ENCODE data around the gene ITGA7.

Gene ITGA7, protein sequence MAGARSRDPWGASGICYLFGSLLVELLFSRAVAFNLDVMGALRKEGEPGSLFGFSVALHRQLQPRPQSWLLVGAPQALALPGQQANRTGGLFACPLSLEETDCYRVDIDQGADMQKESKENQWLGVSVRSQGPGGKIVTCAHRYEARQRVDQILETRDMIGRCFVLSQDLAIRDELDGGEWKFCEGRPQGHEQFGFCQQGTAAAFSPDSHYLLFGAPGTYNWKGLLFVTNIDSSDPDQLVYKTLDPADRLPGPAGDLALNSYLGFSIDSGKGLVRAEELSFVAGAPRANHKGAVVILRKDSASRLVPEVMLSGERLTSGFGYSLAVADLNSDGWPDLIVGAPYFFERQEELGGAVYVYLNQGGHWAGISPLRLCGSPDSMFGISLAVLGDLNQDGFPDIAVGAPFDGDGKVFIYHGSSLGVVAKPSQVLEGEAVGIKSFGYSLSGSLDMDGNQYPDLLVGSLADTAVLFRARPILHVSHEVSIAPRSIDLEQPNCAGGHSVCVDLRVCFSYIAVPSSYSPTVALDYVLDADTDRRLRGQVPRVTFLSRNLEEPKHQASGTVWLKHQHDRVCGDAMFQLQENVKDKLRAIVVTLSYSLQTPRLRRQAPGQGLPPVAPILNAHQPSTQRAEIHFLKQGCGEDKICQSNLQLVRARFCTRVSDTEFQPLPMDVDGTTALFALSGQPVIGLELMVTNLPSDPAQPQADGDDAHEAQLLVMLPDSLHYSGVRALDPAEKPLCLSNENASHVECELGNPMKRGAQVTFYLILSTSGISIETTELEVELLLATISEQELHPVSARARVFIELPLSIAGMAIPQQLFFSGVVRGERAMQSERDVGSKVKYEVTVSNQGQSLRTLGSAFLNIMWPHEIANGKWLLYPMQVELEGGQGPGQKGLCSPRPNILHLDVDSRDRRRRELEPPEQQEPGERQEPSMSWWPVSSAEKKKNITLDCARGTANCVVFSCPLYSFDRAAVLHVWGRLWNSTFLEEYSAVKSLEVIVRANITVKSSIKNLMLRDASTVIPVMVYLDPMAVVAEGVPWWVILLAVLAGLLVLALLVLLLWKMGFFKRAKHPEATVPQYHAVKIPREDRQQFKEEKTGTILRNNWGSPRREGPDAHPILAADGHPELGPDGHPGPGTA

DNA sequence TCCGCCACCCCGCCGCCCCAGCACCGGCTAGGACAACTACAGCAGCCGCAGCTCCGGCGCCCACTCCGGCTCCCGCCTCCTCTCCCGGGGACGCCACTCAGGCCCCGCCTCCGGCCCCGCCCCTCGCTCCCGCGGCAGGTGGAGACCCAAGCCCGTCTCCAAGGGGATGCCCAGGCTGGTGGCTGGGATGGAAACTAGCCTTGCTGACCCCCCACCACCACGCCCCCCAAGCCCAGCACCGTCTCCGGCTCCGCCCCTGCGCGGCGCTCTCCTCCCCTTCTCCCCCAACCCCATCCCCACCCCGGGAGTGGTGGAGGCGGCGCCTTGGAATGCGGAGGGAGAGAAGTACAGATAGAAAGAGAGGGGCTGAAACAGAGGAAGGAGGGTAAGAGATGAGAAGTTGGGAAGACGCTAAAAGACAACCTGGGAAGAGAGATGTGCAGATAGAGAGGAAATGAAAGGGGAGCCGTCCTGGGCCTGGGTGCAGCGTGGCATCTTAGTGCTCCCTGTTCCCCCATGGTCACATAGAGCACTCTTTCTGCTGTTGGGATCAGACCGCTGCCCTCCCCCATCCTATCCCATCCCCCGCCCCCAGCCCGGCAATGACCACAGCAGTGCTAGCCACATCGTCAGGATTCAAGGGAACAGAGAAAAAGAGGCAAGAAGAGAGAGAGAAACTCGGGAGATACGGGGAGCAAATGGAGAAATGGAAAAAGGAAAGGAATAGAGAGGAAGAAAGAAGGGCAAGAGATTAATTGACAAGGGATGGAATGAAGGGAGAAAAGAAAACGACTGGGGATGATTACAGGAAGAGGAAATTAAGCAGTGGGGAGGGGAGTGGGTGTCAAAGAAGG, at the start of gene ITGA7:
Gene ITGA7, minus strand, starts transcription at position 64 of the 854 bp plus-strand sequence. CDS start 222 bp downstream, outside the sequence.
- in situ Hi-C loops (cut with MboI; ENCODE audit: low sequenced_read_pairs) = no loop called here

DNA sequence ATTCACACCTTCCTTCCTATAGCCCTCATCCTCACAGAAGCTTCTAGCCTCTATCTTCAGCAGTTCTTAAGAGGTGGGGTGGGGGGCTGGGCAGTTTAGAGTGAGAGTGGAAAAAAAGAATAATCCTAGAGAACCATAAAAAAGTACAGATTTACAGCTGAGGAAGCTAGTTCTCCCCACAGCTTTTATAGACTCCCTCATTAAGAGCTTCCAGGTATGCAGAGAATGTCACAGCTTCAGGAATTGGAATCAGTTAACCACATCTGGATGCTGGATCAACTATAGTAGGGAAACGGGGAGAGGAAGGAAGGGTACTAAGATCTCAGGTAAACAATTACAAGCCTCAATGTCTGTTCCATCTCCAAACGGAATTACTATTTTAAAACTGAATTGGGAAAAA, 47.5 kb upstream of the ITGA7 start:
- in situ Hi-C loops (cut with MboI; ENCODE audit: low sequenced_read_pairs) = no loop called here

DNA sequence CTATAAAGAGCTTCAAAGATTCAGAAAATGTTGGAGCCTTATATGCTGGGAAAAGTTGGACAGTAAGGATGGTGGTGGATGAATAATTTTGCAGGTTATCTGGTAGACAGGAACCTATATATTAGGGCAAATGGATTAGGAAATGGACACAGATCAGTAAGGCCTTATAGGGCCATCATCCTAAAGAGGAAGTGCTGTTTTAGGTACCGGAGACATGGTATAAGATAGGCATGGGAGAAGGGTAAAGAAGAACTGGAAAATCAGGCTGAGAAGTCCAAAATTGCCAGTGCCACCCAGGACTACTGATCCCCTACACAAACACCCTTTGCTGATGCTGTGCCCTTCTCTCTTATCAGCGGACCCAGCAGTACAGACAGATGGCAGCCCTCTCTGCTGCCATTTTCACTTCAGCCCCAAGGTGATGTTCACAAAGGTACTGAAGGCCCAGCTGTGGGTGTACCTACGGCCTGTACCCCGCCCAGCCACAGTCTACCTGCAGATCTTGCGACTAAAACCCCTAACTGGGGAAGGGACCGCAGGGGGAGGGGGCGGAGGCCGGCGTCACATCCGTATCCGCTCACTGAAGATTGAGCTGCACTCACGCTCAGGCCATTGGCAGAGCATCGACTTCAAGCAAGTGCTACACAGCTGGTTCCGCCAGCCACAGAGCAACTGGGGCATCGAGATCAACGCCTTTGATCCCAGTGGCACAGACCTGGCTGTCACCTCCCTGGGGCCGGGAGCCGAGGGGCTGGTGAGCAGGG, 40.7 kb upstream of the ITGA7 start:
- in situ Hi-C loops (cut with MboI; ENCODE audit: low sequenced_read_pairs) = no loop called here

DNA sequence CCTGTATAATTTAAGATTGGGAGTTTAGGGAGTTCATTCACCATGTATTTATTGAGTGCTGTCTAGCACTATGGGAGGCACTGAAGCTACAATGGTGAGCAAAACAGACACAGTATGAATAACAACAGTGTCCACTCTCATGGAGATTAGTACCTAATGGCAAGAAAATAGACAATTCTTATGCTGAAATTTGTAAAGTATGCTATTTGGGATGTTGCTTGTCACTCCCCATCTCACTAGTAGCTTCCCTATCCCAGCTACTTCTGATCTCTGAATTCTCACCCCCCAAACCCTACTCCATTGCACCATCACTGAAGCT, 39.2 kb upstream of the ITGA7 start:
- in situ Hi-C loops (cut with MboI; ENCODE audit: low sequenced_read_pairs) = no loop called here

DNA sequence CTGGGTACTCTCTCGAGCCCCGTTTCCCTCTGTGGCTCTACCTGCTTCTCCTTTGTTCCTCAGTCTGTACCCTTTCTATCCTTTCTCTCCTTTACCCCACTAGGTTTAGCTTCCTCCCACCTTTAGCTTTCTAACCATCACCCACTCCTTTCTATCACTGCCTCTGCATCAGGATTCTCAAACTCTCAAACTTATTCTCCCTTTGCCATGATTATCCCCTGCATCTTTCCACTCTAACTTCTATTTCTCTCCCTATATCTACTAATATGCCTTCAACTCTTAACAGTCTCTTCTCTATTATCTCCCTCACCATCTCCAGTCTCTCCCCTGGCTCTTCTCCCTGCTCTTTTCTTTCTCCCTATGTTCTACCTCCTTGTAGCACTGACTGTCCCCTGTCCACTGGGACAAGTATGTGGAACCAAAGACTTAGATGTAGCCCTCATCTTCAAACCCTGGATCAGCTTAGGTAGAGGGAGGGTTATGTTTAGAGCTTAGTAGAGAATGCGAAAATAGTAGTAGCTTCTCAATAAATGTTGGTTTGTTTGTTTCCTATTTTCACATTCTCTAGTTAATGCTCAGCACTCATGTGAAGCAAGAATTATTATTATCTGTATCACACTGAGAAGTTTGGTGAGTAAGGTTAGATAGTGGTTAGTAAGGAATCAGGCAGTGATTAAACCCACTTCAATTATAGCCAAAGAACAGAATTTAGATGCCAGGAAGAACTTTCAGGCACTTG, 38.6 kb upstream of the ITGA7 start:
- in situ Hi-C loops (cut with MboI; ENCODE audit: low sequenced_read_pairs) = no loop called here

DNA sequence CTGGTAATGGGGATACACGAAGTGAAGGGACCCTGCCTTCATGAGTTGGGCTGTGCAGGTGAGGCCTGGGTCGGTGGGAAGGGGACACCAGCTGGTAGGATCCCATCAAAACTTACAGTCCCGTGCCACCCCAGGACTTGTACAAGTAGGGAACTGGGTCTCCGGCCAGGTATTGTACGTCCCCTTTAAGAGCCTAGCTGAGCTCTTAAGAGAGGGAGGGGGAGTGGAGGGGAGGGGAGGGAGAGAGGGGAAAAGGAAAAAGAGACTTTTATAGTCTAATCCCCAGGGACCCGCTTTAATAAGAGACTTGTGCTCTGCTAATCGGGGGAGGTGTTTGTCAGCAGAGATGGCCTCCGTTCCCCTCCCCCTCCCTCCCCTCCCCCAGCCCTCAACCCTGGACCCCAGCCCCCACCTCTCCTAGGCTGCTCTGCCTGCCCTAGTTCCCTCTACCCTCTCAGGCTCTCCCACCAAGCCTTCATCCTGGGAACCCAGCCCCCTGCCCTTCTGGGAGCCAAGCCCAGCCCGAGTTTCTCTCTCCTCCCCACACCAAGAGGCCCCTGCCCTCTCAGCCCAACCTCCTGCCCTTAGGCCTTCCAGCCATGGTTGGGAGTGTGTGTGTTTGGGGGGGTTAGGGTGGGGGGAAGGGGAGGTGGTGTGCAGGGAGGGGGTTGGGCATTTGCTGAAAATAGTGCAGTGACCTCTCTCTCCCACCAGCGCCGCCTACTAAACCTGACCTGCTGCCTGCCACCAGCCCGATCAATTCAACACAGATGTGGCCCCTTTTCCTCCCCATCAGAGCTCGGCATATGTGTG, 37.9 kb upstream of the ITGA7 start:
- in situ Hi-C loops (cut with MboI; ENCODE audit: low sequenced_read_pairs) = no loop called here

DNA sequence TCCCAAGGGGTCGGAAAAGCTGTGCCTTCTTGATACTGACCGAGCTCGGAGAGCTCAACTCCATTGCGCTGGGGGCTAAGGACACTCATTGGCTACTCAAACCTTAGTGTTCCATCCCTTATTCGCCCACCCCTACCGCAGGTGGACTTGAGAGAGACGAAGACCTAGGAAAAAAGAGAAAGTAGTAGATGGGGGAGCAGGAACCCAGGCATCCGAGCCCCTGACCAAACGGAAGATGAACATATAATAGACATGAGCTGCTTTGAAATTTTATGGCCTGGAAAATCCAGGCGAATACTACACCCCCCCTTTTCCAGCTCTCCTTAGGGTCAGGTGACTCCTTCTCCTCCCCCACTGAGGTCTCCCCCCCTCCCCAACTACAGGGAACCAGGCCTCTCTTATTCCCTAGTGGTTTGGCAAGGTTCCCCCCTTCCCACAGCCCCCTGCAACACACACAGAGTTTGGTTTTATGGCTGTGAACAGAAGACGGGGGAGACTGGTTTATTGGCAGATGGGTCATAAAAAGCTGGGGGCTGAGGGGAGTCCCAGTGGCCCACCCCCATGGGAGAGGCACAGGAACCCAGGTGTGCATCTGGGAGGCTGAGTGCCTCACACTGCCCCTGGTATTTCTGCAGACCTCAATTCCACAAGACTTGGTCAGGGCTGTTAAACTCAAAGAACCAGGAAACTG, 36.8 kb upstream of the ITGA7 start:
- in situ Hi-C loops (cut with MboI; ENCODE audit: low sequenced_read_pairs) = no loop called here

DNA sequence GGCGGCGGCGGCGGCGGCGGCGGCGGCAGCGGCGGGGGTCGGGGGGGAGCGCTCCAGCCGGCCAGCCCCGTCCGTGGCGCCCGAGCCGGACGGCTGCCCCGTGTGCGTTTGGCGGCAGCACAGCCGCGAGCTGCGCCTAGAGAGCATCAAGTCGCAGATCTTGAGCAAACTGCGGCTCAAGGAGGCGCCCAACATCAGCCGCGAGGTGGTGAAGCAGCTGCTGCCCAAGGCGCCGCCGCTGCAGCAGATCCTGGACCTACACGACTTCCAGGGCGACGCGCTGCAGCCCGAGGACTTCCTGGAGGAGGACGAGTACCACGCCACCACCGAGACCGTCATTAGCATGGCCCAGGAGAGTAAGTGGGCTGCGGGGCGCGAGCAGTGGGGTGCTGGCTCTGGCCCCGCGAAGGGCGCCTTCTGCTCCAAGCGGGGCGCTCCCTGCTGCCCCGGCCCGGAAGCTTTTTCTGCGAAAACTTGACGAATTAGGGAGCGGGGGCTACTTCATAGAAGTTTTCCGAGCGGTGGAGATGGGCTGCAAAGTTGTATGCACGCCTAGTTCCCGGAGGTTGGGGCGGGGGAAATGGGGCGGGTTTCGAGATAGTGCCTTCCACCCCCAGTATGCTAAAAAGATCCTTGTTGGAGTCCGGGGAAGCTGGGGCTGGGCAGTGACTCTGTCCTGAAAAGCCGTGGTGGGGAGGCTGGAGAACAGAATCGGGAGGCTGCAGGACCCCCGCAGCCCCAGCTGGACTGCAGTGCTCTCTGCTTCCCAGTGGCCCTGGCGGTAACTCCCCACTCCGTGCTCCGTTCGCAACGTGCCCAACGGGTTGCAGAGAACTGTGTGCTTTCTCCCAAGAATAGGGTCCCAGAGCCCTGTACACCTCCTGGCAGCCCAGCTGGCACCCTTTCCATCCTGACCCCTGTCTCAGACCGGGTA, 36.0 kb upstream of the ITGA7 start:
- in situ Hi-C loops (cut with MboI; ENCODE audit: low sequenced_read_pairs) = no loop called here

DNA sequence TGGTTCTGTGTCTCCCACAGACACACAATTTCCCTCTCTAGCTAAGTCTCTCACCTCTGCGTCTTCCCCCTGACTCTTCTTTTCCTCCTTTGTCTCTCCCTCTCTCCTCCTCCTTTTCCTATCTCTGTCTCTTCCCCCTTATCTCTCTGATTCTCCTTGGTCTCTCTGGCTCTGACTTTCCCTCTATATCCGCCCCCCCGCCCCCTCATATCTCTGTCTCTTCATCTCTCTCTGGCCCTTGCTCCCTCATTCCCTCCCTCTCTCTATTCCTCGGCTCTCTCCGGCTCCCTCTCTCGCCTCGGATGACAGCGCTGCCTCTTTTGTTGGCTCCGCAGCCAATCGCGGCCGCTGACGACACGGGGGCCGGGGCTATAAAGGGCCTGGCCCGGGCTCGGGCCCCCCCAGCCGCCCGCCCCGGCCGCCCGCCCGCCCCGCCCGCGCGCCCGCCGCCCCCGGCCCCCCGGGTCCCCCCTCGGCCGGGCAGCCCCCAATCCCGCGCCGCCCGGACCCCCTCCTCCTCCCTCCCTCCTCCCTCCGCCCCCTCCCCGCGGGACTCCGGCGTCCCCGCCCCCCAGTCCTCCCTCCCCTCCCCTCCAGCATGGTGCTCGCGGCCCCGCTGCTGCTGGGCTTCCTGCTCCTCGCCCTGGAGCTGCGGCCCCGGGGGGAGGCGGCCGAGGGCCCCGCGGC, 35.2 kb upstream of the ITGA7 start, which contains the start of gene GDF11:
Gene GDF11, plus strand, starts transcription at position 404 of the 687 bp plus-strand sequence. Its CDS starts 195 bp downstream, at position 599.
- in situ Hi-C loops (cut with MboI; ENCODE audit: low sequenced_read_pairs) = no loop called here

DNA sequence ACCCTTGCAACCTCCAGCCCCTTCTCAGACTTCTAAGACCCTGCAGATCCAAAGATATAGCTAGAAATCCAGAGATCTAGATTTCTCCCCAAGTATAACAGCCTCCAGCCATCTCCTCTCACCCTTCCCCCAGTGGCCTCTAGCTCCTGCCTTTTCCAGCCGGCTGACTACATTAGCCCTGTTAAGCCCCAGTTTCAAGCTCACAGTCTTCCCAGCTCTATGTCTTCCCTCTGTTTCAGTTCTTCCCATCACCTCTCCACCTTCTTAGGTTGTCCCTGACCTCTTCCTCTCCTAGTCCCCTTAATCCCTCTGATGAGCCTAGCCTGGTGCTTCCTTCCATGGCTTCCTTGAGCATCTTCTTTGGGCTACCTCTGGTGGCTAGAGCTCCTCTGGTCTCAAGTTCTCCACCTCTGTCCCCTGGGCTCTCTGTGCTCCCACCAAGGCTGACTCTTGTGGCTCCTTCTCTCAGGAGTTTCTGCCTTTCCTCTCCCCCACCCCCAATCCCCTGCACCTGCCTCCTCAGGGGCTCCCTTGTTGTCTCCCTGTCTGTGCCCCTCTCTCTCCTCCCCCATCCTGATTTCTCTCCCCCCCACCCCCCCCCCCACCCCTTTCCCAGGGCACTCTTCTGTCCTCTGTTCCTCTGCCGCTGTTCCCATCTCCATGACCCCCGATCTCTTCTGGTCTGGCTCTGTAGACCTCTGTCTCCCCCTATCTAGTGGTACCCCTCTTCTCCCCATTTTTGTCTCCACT, 34.4 kb upstream of the ITGA7 start:
- in situ Hi-C loops (cut with MboI; ENCODE audit: low sequenced_read_pairs) = no loop called here

DNA sequence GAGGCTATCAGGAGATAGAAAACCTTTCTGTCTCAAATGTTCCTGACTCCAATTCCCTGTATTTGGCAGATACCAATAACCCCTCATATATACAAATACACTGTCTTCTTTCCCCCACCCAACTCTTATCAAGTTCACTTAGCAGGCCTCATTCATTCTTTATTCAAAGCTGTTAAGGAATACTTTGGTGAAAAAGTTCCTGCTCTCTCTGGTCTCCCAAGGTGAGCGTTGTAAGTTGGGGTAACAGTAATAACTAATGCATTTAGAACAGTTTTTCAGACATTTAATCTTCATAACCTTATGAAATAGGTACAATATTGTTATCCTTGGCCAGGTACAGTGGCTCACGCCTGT, 31.3 kb upstream of the ITGA7 start:
- in situ Hi-C loops (cut with MboI; ENCODE audit: low sequenced_read_pairs) = loop anchor here (10.0 kb wide), 1 partner anchor 296 kb away; no protein-coding TSS in a partner anchor

DNA sequence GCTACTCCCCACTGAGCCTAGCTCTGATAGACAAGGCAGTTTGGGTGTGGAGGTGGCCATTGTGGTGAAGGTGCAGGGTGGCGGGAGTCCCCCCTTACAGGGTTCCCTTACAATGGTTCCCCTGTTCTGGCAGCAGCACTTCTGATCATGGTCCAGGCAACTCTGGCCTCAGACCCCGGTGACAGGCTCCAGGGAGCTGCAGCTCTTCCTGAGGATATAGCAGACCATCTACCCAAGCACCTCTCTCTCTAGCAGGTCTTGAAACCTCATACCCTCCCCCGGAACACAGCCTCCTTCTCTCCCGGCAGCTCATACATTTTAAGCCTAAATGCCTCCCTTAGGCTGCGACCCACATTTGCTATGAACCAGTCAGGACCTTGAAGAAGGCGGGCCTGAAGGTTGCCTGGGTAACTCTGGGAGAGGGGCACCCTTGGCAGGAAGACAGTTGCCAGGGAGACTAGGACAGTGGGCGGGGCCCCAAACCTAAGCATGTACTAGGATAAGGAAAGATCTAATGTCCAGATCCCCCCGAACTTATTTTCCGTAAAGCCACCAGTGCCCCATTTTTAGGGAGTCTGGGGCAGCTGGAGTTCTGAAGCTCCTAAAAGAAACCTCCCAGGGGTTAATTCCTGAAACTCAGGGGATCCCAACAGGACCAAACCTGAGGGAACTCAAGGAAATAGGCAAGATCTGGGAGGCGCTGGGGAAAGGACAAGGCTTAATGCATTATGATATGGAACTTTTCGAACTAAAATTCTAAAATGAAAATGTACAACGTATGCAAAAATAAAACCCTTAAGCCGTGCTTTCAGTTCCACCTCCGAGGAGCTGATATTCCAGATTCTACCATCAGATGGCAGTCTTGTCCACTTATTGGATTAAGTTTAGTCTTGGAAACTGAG, 30.7 kb upstream of the ITGA7 start:
- in situ Hi-C loops (cut with MboI; ENCODE audit: low sequenced_read_pairs) = loop anchor here (10.0 kb wide), 1 partner anchor 296 kb away; no protein-coding TSS in a partner anchor

DNA sequence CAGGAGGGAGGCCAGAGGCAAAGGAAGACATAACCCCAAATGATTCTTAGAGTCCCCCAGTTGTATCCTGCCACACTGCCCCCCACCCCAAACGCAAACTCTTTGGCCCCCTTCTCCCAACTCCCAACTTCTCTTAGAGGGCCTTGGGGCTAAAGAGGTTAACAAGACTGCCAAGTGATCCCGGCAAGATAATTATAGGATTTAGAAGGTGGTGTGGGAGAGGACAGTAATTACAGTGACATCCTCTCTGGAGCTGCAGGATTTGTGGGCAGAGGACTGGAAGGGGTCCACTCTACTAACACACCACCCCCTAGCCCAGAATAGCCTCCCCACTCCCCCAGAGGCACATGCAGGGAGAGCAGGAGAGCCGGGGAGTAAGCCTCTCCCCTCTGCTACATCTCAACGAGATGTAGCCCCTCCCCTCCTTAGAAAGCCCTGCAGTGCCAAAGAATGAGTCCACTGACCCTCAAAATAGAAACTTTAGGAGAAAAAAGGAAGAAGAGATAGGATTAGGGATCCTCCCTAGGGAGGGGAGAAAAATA, 29.9 kb upstream of the ITGA7 start:
- in situ Hi-C loops (cut with MboI; ENCODE audit: low sequenced_read_pairs) = loop anchor here (10.0 kb wide), 1 partner anchor 297 kb away; no protein-coding TSS in a partner anchor

All from HL-60/S4 treated with retinoic acid at 250 ng/mL for 4 days and 3 days (cell line).